ENCODE measurements around the gene PLA2G12A.

Gene PLA2G12A

GRCh38 chr4:109729117-109729717 is 653 bp downstream of the PLA2G12A start:
- no peak for TF ChIP-seq CTCF (IDR thresholded peaks at IDR 0.05; ENCODE audit: low read depth, low read length)
- peak overlapping the region; percentile 72 to 92 for H3K4me3 ChIP-seq (replicated peaks in 1 of 2; ENCODE audit: low read depth in 2 of 2, low read length in 2 of 2)
- DNase-seq (ENCODE audit: low read depth in 2 of 2): peak; percentile 11 to 15

- H3K4me3 ChIP-seq (replicated peaks in 1 of 2; ENCODE audit: low read depth in 2 of 2, low read length in 2 of 2): no peak overlapping the region
- no peak for DNase-seq (ENCODE audit: low read depth in 2 of 2)
- TF ChIP-seq CTCF (IDR thresholded peaks at IDR 0.05; ENCODE audit: low read depth, low read length): no peak
Observed at GRCh38 chr4:109728385-109728784, 1.5 kb downstream of the PLA2G12A start.

GRCh38 chr4:109723110-109723509 is 6.8 kb downstream of the PLA2G12A start:
- no peak for DNase-seq (ENCODE audit: low read depth in 2 of 2)
- no peak for TF ChIP-seq CTCF (IDR thresholded peaks at IDR 0.05; ENCODE audit: low read depth, low read length)
- H3K4me3 ChIP-seq (replicated peaks in 1 of 2; ENCODE audit: low read depth in 2 of 2, low read length in 2 of 2): no peak overlapping the region

- no peak for DNase-seq (ENCODE audit: low read depth in 2 of 2)
Observed at GRCh38 chr4:109722357-109722756, 7.5 kb downstream of the PLA2G12A start.

GRCh38 chr4:109721033-109721432 is 8.8 kb downstream of the PLA2G12A start:
- DNase-seq (ENCODE audit: low read depth in 2 of 2): peak in 1 of 2 donors; percentile 39
- no peak for TF ChIP-seq CTCF (IDR thresholded peaks at IDR 0.05; ENCODE audit: low read depth, low read length)
- H3K4me3 ChIP-seq (replicated peaks in 1 of 2; ENCODE audit: low read depth in 2 of 2, low read length in 2 of 2): no peak overlapping the region

More at GRCh38 chr4:109722357-109722756, 7.5 kb downstream of the PLA2G12A start:
- no peak for TF ChIP-seq CTCF (IDR thresholded peaks at IDR 0.05; ENCODE audit: low read depth, low read length)
- H3K4me3 ChIP-seq (replicated peaks in 1 of 2; ENCODE audit: low read depth in 2 of 2, low read length in 2 of 2): no peak overlapping the region

GRCh38 chr4:109719604-109720003 is 10.3 kb downstream of the PLA2G12A start:
- no peak overlapping the region for H3K4me3 ChIP-seq (replicated peaks in 1 of 2; ENCODE audit: low read depth in 2 of 2, low read length in 2 of 2)
- no peak for TF ChIP-seq CTCF (IDR thresholded peaks at IDR 0.05; ENCODE audit: low read depth, low read length)
- no peak for DNase-seq (ENCODE audit: low read depth in 2 of 2)

- H3K4me3 ChIP-seq (replicated peaks in 1 of 2; ENCODE audit: low read depth in 2 of 2, low read length in 2 of 2): no peak overlapping the region
- TF ChIP-seq CTCF (IDR thresholded peaks at IDR 0.05; ENCODE audit: low read depth, low read length): no peak
- no peak for DNase-seq (ENCODE audit: low read depth in 2 of 2)
Observed at GRCh38 chr4:109718759-109719158, 11.1 kb downstream of the PLA2G12A start.

Data from cardiac fibroblast (primary cell).